GM21447 (cell line): ENCODE data around the gene CLEC11A.
"Not testable (repeated sequence)": the region's sequence is repeated elsewhere in the genome, so short reads cannot be mapped to it uniquely, and the experiment has no call there.

Experiments used
- ATAC-seq: cut with Tn5 transposase; IDR thresholded peaks from one replicate; pipeline ENCODE4 v1.9.1; 2021; ENCODE audit not compliant: unreplicated experiment

Gene CLEC11A

GRCh38 chr19:50753879-50754278 lies 30.7 kb downstream of the CLEC11A start:
- no peak for ATAC-seq

DNA sequence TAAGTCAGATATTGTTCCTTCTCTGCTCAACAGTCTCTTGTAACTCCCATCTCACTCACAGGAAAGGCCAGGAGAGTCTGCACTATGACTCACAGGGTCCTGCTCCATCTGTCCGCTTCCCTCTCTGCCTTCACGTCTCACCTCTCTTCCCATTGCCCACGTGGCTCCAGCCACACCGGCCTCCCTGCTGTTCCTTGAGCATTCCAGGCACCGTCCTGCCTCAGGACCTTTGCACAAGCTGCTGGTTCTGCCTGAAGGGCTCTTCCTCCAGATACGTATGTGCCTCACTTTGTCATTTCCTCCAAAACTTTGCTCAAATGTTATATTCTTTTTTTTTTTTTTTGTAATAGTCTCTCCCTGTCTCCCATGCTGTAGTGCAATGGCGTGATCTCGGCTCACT lies 33.1 kb downstream of the CLEC11A start:
- ATAC-seq, result not testable (repeated sequence)

DNA sequence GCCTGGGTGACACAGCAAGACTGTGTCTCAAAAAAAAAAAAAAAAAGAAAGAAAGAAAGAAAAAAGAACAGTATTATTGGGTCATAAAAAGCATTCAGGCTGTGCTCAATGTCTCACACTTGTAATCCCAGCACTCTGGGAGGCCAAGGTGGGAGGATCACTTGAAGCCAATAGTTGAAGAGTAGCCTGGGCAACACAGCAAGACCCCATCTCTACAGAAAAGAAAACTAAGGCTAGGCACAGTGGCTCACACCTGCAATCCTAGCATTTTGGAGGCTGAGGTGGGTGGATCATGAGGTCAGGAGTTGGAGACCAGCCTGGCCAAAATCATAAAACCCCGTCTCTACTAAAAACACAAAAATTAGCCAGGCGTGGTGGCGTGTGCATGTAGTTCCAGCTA lies 34.5 kb downstream of the CLEC11A start:
- not testable (repeated sequence) for ATAC-seq

DNA sequence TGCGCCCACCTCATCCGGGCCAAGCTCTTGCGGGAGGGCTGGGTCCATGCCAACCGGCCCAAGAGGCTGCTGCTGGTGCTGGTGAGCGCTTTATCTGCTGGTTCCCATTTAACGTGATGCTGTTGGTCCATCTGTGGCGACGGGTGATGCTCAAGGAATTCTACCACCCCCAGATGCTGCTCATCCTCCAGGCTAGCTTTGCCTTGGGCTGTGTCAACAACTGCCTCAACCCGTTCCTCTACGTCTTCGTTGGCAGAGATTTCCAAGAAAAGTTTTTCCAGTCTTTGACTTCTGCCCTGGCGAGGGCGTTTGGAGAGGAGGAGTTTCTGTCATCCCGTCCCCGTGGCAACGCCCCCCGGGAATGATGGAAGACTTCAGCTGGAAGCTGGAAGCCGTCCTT lies 35.9 kb downstream of the CLEC11A start:
- not testable (repeated sequence) for ATAC-seq

- ATAC-seq, result no peak
These were observed 36.7 kb downstream of the CLEC11A start for GRCh38 chr19:50759886-50760285.

DNA sequence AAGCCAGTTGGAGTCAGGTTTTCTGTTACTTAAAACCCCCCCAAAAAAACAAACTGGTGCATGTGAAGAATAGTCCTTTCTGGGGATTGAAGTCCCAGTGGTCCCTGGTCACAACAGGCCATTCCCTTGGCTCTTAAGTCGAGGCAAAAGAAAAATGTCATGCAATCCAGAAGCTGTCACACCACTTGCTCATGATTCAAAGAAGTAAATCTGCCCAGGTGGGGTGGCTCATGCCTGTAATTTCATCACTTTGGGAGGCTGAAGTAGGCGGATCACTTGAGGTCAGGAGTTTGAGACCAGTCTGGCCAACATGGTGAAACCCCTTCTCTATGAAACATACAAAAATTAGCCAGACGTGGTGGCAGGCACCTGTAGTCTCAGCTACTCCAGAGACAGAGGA lies 38.3 kb downstream of the CLEC11A start:
- not testable (repeated sequence) for ATAC-seq

- not testable (repeated sequence) for ATAC-seq
These were observed 40.4 kb downstream of the CLEC11A start for GRCh38 chr19:50763521-50763920.

- ATAC-seq, result no peak
These were observed 41.2 kb downstream of the CLEC11A start for GRCh38 chr19:50764409-50764808.

GRCh38 chr19:50766746-50767145 lies 43.6 kb downstream of the CLEC11A start:
- not testable (repeated sequence) for ATAC-seq

- ATAC-seq, result not testable (repeated sequence)
These were observed 44.1 kb downstream of the CLEC11A start for GRCh38 chr19:50767263-50767662.

DNA sequence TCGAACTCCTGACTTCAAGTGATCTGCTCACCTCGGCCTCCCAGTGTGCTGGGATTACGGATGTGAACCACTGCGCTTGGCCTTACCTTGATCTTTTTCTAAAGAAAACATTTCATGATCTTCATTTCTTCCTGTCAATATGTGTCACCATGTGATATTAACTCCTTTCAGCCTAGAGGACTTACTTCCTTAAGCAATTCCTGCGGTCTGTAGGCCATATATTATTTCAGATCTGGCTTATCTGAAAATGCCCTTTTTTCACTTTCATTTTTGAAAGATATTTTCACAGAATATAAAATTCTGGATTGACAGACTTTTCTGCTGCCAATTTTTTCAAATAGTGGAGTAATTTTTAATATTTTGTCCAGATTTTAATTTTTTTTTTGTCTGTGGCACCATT lies 45.1 kb downstream of the CLEC11A start:
- no peak for ATAC-seq

GRCh38 chr19:50770164-50770563 lies 47.0 kb downstream of the CLEC11A start, which contains the start of gene GPR32:
GPR32 (plus strand) TSS chr19:50770464; CDS start chr19:50770601, 137 bp downstream.
- ATAC-seq, result not testable (repeated sequence)

DNA sequence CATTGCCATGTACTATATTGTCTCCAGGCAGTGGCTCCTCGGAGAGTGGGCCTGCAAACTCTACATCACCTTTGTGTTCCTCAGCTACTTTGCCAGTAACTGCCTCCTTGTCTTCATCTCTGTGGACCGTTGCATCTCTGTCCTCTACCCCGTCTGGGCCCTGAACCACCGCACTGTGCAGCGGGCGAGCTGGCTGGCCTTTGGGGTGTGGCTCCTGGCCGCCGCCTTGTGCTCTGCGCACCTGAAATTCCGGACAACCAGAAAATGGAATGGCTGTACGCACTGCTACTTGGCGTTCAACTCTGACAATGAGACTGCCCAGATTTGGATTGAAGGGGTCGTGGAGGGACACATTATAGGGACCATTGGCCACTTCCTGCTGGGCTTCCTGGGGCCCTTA lies 47.7 kb downstream of the CLEC11A start:
- no peak for ATAC-seq

DNA sequence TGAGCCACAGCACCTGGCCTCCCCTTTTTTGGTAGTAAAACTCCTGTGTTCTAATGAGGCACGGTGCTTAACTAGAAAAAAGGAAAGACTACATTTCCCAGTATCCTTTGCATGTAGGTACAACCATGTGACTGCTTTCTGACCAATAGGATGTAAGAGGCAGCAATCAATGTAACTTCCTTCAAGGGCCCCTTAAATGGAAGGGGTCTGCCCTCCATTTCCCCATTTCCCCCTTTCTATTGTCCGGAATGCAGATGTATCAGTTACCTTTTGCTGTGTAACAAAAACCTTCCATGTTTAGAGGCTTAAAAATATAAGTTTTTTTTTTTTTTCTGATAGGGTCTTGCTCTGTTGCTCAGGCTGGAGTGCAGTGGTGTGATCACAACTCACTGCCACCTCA lies 49.3 kb downstream of the CLEC11A start:
- ATAC-seq, result no peak

DNA sequence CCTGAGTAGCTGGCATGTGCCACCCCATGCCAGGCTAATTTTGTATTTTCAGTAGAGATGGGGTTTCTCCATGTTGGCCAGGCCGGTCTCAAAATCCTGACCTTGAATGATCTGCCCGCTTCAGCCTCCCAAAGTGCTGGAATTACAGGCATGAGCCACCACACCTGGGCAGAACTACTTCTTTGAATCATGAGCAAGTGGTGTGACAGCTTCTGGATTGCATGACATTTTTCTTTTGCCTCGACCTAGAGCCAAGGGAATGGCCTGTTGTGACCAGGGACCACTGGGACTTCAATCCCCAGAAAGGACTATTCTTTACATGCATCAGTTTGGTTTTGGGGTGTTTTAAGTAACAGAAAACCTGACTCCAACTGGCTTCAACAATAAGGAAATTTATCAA lies 49.7 kb downstream of the CLEC11A start:
- ATAC-seq, result not testable (repeated sequence)

- ATAC-seq, result not testable (repeated sequence)
These were observed 50.3 kb downstream of the CLEC11A start for GRCh38 chr19:50773454-50773853.
